Colon (tissue), 2 donors: Measurements from ENCODE around the gene RAB21.
"Not testable (repeated sequence)": the region's sequence is repeated elsewhere in the genome, so short reads cannot be mapped to it uniquely, and the experiment has no call there.

Experiments
- FAIRE-seq: peaks from 2 replicates; lab custom pipeline; 2012; peaks lifted over from hg19 to GRCh38; lab: Jason Lieb, UNC
- donor health status: control.
- donor health status: control.

The RAB21 gene

DNA sequence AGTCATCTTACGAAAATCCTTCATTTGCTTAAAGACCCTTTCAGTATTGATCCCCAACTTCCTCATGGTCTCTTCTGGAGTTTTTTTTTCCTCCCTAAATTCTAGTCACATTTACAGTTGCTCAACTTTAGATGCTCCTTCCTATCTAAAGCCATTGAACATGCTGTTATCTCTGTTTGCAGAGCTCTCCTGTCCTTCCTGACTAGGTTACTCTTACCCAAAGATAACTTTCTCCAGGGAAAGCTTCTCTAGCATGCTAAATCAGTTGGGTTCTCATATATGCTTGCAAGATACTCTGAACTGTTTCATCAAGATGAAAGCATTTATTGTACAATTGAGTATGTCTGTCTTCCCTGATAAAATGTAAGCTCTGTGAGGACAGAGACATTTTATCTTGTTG is 1.8 kb upstream of the RAB21 start:
- no peak for FAIRE-seq

DNA sequence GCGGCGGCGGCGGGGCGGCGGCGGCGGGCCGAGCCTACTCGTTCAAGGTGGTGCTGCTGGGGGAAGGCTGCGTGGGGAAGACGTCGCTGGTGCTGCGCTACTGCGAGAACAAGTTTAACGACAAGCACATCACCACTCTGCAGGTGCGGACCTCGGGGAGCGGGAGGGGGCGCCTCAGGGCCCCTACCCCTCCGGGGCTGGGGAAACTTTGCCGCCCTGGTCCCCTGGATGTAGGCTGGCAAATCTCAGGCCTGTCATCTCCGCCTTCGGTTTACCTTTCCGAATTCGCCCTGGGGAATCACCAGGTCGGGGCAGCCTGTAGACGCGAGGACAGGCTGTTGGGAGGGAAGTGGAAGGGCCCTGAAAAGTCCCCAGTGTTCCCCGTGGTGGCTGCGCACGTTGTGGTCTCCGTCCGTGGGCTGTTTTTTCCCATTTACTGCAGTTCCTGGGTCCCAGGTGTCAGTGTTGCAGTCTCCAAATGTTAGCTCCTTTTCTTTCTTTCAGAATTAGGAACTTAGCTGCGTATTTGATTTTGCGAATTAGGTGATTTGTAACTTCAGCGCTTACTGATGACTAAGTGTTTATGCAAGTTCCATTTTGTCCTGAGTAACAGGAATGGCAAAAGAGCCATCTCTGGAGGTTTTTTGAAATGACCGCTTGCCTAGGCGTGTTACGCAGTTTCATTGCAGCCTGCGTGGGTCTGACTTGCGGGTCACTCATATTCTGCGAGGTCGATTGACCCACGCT is 656 bp downstream of the RAB21 start:
- FAIRE-seq: no peak

DNA sequence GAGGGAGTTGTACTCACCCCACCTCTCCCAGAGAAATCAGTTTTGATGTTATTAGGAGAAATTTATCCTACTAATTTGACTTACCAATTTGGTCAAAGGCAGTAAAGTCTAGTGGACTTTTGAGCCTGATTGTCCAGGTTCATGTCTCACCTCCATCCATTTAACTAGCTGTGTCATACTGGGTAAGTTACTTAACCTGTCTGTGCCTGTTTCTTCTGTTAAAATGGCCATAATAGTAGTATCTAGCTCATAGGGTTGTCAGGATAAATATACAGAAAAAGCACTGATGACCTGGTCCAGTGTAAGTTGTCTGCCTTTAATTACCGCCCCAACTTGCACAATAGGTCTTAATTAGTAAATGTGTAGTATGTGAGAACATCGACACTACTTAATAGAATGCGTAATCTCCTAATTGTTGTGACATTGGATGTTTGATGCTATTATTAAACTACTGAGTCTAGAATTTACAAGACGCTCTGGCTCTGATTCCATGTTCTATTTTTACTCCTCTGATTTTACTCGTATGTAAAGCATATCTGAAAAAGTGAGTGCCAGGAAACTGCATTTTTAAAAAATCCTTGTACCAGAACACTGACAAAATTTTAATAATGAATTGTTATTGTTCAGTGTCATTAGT is 1.5 kb downstream of the RAB21 start:
- FAIRE-seq: no peak

DNA sequence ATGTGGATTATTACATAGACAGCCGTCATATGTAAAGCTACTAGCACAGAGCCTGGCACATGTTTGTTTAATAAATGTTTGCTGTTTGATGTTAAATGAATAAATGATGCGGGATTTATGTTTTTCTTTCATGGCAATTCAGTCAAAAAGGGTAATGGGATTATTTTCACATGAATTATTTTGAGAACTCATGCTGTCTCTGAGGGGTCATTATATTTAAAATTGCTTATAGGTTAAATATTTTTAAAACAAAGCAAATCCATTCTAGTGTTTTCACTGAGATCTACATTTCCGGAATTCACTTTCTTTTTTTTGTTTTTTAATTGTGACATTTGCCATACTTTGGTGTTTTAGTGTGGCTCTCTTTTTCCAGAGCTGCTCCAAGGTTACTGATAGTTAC is 5.3 kb downstream of the RAB21 start:
- FAIRE-seq: no peak

DNA sequence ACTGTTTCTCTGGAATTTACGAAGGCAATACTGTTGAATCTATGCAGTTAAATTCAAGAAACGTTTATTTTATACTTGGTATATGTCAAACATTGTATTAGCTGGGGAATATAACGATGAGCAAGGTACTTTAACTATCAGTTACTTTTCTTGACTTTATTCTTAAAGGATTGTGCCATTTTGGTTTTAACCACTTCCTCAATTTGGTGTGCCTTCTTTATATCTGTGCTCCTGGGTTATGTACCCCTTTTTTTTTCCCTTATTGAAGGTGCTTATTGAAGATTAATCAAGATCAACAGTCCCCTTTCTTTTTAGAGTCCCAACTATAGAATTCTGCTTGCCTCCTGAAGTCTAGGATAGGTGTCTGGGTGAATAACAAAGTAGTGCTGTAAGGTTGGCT is 5.8 kb downstream of the RAB21 start:
- no peak for FAIRE-seq

DNA sequence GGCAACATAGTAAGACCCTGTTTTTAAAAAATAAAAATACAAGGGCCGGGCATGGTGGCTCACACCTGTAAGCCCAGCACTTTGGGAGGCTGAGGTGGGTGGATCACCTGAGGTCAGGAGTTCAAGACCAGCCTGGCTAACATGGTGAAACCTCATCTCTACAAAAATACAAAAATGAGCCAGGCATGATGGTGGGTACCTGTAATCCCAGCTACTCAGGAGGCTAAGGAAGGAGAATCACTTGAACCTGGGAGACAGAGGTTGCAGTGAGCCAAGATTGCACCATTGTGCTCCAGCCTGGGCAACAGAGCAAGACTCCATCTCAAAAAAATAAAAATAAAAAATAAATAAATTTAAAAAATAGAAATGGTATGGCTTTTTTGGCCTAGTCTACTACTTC is 6.7 kb downstream of the RAB21 start:
- FAIRE-seq: not testable (repeated sequence)

DNA sequence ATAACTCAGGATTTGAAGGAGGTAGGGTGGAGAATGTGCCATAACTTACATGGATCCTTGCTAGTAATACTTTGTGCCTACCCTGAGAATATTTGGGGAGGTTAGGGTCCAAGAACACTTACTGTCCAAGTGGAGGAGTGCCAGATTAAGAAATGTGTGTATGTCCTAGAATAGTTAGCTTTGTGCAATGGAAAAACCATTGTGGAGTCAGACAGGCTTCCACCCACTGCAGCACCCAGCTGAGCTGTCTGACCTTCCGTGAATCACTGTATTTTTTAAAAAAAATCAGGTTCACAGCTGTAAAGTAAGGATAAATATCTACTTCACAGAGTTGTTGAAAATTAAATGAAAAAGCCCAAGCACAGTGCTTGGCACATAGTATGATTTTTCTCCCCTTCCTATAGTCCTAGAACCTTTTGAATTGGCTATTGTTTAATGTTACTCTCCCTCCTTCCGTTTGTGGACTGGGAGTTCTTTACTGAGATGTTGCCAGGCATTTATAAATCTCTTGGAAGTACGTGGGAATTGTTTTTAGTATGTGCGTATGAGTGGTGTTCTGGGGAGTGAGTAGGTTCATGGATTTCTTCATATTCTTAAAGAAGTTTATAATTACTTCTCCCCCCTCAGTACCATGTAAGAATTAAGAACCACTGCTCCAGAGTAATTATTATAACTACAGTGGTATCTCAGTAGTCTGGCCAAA is 9.2 kb downstream of the RAB21 start:
- no peak for FAIRE-seq

DNA sequence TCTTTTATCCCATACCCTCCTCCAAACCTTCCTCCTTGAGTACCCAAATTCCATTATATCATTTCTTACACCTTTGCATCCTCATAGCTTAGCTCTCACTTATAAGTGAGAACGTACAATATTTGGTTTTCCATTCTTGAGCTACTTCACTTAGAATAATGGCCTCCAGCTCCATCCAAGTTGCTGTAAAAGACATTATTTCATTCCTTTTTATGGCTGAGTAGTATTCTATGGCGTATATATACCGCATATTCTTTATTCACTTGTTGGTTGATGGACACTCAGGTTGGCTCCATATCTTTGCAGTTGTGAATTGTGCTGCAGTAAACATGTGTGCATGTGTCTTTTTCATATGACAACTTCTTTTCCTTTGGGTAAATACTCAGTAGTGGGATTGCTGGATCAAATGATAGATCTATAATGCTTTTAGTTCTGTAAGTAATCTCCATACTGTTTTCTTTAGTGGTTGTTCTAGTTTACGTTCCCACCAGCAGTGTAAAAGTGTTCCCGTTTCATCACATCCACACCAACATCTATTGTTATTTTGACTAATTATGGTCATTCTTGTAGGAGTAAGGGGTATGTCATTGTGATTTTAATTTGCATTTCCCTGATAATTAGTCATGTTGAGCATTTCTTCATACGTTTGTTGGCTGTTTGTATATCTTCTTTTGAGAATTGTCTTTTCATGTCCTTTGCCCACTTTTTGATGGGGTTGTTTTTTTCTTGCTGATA is 10.1 kb downstream of the RAB21 start:
- FAIRE-seq: no peak

DNA sequence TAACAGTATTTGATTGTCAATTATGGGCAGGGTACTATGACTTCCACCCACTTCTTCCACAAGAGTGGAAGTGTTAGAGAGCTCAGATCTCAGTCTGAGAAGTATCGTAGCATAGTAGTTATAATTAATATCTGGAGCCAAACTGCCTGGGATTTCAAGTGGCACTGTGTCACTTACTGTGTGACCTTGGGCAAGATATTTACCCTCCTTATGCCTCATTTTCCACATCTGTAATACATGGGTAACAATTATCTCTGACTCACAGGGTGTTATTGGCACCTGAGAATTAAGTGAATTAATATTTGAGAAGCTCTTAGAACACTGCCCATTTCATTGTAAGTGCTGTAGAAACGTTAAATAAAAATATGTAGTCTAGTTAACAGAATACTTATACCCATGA is 11.5 kb downstream of the RAB21 start:
- FAIRE-seq: no peak

DNA sequence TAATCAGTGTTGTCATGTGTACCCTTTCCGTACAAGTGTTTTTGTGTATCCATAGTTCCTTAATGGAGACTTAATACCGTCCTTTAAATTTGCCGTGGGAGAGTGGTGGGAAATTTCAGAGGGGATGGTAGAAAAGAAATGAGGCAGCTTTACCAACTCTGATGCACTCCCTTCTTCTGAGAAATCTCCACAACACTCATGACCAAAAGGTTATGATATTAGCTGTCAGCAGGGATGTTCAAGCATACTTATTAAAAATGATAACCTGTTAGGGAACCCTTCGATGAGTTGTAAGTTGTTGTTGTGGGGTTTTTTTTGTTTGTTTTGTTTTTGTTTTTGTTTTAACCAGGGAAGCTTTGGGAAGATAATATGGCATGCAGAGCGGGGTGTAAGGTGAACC is 12.5 kb downstream of the RAB21 start:
- FAIRE-seq: no peak

DNA sequence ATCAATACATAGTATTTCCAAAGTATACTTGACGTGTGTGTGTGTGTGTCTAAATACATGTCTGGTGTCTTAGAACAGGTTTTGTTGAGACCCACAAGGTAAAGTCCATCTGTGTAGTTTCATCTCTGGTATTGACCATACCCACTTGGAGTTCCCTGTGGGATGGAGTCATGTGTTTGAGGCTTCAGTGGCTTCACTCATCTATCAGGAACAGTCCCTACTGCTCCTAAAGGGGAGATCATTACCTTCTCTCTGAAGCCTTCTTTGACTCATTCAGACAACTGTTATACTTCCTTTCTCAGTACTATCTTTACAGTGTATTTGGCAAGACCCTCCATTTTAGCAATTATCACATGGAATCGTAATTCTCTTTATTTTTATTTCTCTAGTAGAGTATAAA is 14.2 kb downstream of the RAB21 start:
- FAIRE-seq: no peak

DNA sequence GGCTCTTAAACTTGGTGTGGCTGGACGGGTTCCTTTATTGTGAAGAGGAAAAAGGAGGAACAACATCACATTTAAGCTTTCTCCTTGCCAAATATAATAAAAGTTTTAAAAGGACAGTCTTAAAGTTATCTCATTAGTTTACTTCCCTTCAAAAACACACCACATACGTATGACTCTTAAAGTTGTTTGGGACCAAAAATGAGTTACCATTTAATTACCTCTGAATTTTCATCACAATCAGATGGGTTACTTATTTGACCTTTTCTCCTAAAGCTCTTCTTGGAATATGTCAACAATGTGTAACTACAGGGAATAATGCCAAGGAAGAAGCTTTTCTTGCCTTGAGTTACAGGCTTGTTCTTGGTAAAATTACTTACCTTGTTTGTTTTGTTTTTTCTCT is 16.4 kb downstream of the RAB21 start:
- FAIRE-seq: no peak

DNA sequence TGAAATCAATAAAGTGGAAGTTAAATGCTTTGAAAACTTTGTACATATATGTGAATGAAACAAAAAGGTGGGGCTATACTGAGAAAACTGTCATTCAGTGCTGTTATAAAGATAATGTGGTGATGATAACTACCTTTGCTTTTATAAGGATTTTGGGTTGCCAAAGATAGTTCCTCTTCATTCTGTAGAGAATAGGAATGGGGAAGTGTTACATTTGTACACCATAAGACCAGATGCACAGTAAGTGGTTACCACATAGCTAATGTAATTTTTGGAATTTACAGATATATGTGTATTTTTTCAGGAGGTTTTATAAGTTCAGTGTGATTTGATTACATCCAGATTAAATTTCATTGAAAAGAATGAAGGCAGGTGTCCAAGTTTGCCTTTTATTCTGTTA is 18.1 kb downstream of the RAB21 start:
- FAIRE-seq: no peak

DNA sequence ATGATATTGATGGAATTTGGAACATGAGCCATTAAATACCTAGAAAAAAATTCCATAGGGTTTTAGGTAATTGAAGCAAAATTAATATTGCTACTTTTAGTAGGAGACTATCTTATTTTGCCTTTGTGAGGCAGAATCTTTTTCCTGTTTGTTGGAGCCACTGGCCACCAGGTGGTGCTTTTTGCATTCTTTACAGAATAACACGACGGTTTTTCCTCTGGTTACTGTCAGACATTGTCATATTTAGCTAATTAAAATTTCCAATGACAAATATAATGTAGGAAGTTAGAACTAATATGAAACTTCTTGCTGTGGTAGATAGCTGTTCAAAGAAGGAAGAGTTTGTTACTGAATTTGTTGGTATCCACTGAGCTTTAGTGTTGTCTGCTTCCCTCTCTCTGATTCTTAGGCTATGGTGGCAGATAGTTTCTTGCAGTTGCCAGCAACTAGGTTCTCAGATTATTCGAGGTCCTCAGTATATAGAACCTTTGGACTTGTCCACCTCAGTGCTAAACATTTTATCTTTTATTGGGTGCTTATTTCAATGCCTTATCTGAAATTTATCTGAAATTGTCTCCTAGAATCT is 25.7 kb downstream of the RAB21 start:
- no peak for FAIRE-seq

DNA sequence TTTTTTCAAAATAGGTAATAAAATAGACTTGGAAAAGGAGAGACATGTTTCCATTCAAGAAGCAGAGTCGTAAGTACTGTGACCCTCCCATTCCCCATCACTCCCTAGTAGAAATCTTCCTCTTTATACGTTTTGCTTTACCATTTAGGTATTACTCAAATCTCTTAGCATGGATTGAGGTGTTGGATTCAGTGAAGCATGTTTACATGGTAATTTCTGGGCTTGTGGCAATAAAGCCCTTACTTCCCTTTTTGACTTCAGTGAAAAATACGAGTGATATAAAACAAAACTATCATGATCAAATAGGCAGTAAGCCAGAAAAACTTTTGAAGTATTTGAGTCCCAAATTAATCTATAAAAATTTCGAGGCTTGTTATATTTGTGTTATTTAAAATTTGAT is 27.4 kb downstream of the RAB21 start:
- FAIRE-seq: no peak

DNA sequence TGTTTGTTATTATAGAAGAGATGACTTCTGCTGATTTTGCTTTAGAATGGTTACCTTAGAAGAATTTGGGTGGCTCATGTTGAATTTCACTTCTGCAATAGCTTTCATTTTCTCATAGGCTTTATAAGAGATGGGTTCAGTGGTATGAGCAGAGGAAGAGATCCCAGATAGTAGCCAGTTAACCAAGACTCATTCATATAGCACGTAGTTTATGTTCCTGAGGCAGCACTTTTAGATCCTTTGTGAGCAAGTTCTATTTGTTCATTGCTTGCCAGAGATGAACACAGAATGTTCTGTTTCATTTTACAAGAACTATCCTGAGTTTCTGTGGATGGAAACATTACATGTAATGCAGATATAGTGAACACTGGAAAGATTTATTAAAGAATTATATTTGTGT is 32.2 kb downstream of the RAB21 start:
- FAIRE-seq: no peak

DNA sequence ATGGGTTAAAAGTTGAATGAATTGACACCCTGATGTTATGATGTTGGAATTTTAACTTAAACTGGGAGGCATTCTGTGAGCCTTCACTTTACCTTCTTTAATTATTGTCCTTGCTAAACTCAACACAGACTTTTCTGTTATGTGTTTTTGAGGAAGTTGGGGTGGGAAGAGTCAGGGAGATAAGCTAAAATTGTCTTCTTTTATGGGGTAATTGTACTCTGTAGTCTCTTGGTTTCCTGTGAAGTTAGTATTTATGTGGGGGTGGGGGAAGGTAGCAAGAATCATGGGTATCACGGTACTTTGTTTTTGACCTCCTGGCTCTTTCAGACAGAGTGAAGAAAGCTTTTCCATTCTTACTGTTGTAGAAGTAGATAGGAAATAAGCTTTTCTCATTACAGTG is 32.9 kb downstream of the RAB21 start:
- no peak for FAIRE-seq

DNA sequence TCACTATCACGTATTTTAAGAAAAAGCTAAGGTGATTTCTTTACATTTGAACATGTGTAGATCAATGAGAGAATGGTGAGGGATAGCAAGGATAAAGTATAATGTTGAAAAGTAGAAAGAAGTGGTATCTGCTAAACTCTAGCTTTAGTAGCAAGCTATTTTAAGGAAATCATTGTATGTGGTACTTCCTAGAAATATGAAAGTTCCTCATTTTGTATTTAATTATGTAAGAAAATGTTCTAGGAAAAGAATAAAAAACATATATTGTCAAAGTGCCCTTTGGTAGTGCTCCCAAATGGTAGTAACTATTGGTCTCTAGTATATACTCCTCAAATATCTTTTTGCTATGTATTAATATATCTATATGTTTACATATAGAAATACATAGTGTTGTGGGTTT is 35.7 kb downstream of the RAB21 start:
- peak; percentile 33 for FAIRE-seq

DNA sequence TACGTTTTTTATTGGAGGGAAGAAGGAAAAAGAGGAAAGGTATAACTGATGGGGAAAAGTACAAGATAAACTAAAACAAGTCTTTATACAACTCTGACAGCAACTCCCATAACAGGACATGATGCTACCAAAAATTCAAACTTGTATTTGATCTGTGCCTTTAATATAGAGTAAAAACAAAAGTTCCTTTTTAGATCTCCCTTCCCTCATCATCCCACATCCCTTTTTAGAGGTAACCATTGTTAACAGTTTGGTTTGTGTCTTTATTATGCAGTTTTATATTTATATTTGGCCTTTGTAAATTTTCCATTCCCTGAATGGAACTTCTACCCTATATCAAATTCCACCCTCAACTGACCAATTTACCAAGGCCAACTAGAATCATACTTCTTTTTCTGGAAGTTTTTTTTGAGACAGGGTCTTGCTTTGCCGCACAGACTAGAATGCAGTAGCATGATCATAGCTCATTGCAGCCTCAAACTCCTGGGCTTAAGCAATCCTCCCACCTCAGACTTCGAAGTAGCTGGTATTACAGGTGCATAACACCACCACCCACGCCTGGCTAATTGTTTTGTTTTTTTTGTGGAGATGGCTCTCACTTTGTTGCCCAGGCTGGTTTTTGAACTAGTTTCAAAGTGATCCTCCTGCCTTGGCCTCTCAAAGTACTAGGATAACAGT is 36.9 kb downstream of the RAB21 start:
- FAIRE-seq: no peak

DNA sequence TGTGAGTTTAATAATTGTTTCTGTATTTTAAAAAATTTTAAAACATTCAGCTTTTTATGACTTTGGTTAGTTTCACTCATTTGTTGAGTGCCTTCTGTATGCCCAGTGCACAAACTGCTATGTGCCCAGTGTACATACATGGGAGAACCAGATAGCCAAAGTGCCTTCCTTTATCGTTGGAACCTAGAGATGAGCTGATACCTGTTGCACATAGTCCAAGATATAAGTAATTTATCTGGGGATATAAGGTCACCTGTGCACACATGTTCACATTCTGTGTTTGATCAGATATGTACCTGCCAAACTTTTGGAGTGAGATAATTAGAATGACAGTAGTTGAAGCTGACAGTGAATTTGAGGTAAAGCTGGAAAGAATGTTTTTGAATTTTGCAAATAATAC is 37.9 kb downstream of the RAB21 start:
- FAIRE-seq: no peak

DNA sequence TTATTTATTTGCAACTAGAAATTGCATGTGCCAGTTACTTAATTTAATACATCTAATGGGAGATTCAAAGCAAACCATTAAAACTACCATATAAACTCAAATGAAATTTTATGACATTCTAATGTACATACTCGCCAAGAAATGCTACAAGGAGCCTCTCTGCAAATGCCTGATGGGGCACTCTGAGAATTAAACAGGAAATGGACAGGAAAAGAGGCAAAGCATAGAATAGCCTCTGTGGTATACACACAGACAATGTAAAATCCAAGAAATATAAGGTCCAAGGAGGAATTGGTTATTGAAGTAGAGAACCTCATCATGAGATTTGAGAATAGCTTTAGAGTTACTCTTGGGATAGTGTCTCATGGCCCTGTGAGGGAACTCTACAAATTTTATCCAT is 41.2 kb downstream of the RAB21 start:
- no peak for FAIRE-seq

DNA sequence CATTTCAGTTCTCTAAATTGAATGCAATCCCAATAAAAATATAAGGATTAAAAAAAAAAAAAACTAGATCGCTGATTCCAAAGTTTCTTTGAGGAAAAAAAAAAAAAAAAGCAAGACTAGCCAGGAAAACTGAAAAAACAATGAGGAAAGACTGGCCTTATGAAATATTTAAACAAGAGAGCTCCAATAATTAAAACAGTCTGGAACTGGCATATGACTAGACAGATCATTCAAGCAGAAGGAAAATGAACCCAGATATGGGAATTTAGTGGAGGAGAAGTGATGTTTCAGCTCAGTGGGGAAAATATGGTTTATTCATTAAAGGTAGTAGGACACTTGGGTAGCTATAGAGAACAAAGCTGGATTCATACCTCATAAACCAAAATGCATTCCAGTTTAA is 42.9 kb downstream of the RAB21 start:
- no peak for FAIRE-seq
